GM19023 (cell line): ENCODE measurements around the gene ARPC3.
"Not testable (repeated sequence)": the region's sequence is repeated elsewhere in the genome, so short reads cannot be mapped to it uniquely, and the experiment has no call there.

Experiments
- ATAC-seq: cut with Tn5 transposase; IDR thresholded peaks from one replicate; pipeline ENCODE4 v1.9.1; 2021; ENCODE audit warnings: mild to moderate bottlenecking, moderate library complexity; ENCODE audit not compliant: unreplicated experiment

Gene ARPC3

DNA sequence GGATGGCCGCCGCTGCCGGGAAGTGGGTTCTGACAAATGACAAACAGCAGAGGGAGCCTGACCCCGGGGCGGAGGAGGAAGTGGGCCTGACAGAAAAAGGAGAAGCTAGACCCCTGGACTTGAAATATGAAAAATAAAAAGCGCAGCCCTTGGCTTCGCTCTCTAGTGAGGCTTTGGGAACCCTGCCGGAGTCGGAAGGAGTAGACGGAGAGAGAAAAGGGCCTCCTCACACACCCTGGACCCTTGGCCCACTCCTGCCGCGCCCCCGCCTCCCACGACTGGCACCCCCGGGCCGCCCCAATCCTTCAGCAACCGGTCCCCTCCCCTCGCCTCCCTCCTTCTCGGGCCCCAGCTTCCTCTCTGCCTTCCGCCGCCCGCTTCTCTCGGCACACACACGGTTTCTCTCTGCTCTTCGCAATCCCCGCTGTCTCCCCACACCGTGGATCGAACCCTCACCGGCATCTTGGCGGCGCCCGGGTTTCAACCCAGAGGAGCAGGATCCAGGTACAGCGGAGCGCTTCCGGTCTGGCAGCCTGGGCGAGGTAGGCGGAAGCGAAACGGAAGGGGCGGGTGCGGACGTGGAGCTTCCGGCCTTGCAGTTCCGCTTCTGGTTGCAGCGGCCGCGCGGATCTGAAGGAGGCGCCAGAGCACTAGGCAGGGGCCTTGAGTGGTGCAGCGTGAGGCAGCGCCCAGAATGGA is at the start of gene ARPC3:
ARPC3 (minus strand) TSS at position 539 of the 699 bp plus-strand sequence; CDS start at position 462, 77 bp downstream.
- ATAC-seq = peak; percentile 87

DNA sequence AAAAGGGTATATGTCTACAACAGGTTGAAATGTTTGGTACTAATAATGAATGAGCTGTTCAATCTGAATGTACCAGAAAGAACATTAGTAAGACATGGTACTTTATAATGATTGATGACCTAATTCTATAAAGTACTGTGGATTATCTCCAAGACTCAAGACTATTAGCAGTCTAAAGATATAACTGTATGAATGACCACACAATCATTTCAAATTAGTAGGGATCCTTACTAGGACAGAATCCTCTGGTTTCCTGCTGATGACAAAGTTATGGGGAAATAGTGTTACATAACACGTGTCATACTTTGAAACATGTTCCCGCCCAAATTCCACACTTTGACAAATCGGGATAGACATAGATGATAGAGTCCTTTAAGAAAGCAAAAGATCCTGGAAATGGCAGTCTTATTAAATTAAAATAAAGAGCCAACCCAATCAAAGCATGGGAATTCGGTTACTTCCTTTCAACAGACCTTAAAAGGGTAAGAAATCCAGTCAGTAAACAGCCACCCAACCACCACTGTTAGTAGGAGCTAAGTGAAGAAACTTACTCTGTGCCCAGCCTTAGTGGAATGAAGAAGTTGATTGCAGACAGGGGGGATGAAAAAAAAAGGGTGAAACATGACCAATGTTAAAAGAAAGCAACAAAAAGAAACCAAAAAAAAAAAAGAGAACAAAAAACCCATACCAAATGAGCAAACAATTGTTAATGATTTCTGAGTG is 49.0 kb upstream of the ARPC3 start:
- ATAC-seq = no peak

DNA sequence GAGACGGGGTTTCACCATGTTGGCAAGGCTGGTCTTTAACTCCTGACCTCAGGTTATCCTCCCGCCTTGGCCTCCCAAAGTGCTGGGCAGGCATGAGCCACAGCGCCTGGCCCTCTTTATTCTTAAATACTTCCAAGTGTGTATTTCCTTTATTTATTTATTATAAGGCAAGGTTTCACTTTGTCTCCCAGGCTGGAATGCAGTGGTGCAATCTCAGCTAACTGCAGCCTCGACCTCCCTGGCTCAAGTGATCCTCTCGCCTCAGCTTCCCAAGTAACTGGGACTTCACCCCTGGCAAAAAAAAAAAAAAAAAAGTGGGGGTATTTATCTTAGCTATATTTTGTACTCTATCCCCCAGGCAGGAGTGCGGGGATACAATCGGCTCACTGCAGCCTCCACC is 25.3 kb upstream of the ARPC3 start:
- ATAC-seq = no peak

DNA sequence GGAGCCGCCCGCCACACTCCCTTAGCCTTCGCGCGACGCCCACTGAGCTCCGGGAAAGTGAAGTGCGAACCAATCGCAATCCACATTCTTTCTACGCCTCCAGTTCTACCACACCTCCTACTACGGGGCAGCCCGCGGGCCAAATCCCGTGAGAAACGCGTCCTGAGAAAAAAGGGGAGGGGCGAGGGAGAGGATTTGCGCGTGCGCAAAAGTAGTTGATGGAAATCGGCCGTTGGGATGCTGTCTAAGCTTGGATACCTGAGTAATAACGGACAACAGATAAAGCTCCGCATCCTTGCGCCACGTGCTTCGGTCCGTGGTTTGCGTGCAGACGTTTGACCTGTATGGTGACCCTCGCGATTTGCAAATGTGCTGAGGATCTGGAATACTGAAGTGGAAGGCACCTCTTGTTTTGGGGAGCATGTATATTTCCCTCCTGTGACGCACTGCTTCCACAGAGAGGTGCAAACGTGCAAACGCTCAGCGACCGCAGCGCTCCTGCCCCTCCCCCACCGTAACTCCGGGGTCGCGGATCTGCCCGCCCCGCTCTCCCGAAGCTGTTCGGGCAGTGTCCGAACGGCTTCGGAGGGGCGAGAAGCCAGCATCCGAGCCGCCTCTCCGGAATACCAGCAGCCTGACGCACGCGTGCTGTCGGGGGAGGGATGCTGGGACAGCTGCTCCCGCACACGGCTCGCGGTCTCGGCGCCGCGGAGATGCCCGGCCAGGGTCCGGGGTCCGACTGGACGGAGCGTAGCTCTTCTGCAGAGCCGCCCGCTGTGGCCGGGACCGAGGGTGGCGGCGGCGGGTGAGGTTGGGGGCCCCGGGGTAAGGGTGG is 18.3 kb upstream of the ARPC3 start, which contains the start of the genes FAM216A and GPN3:
FAM216A (plus strand) TSS at position 632 of the 835 bp plus-strand sequence; CDS start at position 663, 31 bp downstream.
GPN3 (minus strand) TSS at position 44 of the 835 bp plus-strand sequence. CDS start 54 bp downstream, outside the sequence.
- peak; percentile 67 for ATAC-seq

DNA sequence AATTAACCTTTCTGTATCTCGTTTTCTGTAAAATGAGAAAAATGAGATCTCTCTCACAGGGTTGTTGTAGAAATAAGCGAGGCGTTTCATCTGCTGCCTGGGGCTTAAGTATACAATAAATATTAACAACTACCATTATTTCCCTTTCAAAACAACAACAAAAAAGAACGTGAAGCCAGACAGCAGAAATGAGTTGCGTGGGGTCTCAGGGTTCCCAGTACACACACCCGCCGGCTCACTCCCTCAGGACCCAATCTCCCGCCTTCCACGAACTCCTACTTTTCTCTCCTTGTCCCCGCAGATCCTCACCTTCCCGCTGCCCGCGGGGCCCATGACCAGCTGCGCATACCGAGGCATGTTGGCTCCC is 17.7 kb upstream of the ARPC3 start:
- no peak for ATAC-seq

GRCh38 chr12:110466791-110467190 is 16.7 kb upstream of the ARPC3 start:
- no peak for ATAC-seq

- not testable (repeated sequence) for ATAC-seq
Measured at GRCh38 chr12:110465765-110466164, 15.6 kb upstream of the ARPC3 start.

- no peak for ATAC-seq
Measured at GRCh38 chr12:110465024-110465423, 14.9 kb upstream of the ARPC3 start.

DNA sequence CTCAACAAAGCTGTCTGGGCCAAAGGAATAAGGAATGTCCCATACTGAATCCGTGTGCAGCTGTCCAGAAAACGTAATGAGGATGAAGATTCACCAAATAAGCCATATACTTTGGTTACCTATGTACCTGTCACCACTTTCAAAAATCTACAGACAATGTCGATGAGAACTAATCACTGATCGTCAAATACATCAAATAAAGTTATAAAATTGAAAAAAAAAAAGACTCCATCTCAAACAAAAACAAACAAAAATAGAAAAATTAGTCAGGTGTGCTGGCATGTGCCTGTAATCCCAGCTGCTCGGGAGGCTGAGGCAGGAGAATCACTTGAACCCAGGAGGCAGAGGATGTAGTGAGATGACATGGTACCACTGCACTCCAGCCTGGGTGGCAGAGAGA is 11.1 kb upstream of the ARPC3 start:
- not testable (repeated sequence) for ATAC-seq

DNA sequence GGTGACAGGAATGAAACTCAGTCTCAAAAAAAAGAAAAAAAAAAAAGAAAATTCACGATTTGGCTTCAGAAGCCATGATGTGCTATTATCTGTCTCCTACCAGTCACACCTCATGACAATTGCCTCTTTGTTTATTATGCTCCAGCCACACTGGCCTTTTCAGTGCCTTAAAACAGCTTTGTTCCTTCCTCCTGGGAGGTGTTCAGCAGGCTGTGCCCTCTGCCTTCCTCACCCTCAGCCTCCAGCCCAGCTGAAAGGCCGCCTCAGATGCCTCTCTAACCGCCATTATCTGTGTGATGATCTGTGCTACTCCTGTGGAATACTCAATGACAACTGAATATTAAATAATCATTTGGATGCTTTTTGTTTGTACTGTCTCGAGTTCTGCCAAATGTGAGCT is 8.6 kb upstream of the ARPC3 start:
- ATAC-seq = no peak

GRCh38 chr12:110453569-110454296 is 3.6 kb upstream of the ARPC3 start:
- no peak for ATAC-seq

- no peak for ATAC-seq
Measured at GRCh38 chr12:110451263-110451662, 1.1 kb upstream of the ARPC3 start.

DNA sequence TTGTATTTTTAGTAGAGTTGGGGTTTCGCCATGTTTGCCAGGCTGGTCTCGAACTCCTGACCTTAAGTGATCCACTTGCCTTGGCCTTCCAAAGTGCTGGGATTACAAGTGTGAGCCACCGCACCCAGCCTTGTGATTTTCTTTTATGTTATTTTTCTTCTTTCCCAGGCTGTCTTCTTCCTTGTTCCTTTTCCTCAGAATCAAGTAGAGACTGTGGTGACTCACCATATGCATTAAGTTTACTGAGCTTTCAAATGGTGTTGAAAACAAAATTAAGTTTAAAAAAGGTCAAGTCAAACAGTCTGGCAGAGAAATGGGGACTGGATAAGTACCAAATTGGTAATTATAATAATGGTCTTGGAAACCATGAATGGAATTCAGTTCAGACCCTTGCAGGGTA is 5.7 kb downstream of the ARPC3 start:
- no peak for ATAC-seq

DNA sequence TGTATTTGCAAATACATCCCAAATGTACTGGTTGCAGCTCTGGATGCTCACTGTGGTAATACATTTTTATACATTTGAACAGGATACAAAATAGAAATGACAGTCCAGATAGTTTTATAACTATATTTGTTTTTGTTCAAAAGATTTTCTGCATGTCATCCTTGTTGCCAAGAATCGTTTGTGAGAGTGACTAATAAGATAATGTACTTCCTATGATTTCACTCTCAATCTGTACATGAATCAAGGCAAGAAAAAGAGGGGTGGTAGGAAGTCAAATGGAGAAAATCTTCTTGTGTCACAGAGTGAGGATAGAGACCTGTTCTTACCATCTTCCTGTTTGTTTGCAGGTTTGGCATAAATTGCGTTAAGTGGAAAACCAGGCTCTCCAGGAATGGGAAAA is 13.9 kb downstream of the ARPC3 start:
- no peak for ATAC-seq

GRCh38 chr12:110431957-110432587 is 18.1 kb downstream of the ARPC3 start:
- no peak for ATAC-seq

GRCh38 chr12:110429676-110430075 is 20.5 kb downstream of the ARPC3 start:
- not testable (repeated sequence) for ATAC-seq

DNA sequence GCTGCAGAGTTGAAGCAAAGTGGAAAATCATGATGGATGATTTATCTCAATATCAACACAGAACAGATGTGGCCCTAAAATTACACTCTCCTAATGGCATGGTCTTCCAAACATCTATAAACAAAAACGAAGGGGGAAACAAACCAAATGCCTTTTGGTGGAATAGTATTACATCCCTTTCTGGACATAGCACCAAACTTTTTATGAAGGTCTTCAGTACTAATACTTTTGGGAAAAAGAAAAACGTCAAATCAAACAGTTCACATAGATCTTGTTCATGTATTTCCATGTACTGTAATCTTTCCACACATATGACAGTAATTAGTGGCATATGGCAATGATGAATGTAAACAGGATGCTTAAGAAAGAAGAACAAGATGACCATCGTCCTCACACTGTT is 23.7 kb downstream of the ARPC3 start:
- ATAC-seq = no peak

DNA sequence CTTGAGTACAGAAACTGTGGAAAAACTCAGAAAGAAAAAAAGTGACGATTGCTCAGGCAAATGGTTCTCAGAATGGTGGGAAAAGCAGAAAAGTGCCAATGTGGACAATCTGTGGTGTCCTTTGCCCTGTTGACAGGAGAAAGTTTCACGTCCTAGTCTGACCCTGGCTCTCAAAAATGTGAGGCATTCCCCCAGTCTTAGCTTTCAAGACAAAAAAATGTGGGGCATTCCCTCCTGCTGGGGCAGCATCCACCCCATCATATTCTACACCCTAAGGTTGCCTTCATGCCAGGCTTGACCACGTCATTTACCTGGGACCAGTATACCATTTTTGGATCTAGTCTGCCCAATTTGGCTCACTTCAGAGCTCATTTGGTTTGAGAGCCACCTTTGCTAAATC is 25.9 kb downstream of the ARPC3 start:
- no peak for ATAC-seq

DNA sequence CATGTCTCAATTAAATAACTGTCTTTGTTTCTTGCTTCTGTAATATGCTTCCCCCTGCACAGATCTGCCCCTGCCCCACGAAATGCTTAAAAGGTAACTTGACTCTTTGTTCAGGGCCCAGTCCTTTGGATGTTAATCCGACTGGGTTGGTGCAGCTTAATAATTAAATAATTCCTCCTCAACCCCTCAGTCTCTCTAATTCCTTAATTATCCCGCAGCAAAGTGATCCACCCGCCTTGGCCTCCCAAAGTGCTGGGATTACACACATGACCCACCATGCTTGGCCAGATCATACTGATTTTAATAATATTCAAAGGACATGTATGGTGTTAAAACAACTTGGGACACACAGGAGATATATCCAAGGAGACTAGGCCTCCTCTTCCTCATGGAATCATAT is 28.4 kb downstream of the ARPC3 start:
- no peak for ATAC-seq

GRCh38 chr12:110421159-110421661 is 28.9 kb downstream of the ARPC3 start:
- ATAC-seq = no peak
